HCT116 (cell line): ENCODE data around the gene RUBCN.

Source experiments
- CTCF ChIP-seq, 3 experiments: fragments of 200-600 bp in 1 of 3; sonication (generic) in 1 of 3; IDR thresholded peaks in 2 of 3; conservative IDR thresholded peaks in 1 of 3; 2 replicates each; pipeline ENCODE4 v1.5.1; 2012 to 2017; ENCODE audit warnings: low read depth in 2 of 3, low read length in 2 of 3, antibody characterized with exemption in 1 of 3, borderline replicate concordance in 1 of 3, control low read depth in 1 of 3, mild to moderate bottlenecking in 1 of 3, mixed read lengths in 1 of 3, mixed run types in 1 of 3, moderate library complexity in 1 of 3; ENCODE audit not compliant: insufficient read depth in 1 of 3
- MAX ChIP-seq: IDR thresholded peaks from 2 replicates; pipeline ENCODE4 v1.6.1; 2012
- POLR2A ChIP-seq: IDR thresholded peaks from 2 replicates; pipeline ENCODE4 v1.7.0; 2011; ENCODE audit warnings: borderline replicate concordance; ENCODE audit not compliant: insufficient read depth, insufficient read length; ENCODE audit errors: extremely low read depth
- RAD21 ChIP-seq: IDR thresholded peaks from 2 replicates; pipeline ENCODE4 v1.6.1; 2012; ENCODE audit warnings: low read depth, mild to moderate bottlenecking
- SRF ChIP-seq: IDR thresholded peaks from 2 replicates; pipeline ENCODE4 v1.6.1; 2012; ENCODE audit warnings: low read depth

- no peak for TF ChIP-seq SRF
- TF ChIP-seq MAX, result no peak
- no peak for TF ChIP-seq POLR2A
- TF ChIP-seq CTCF (IDR thresholded peaks at IDR 0.05 in 2 of 3, conservative IDR thresholded peaks at IDR 0.05 in 1 of 3; ENCODE audit: borderline replicate concordance in 1 of 3, insufficient read depth in 1 of 3, low read depth in 2 of 3, low read length in 2 of 3), result no peak
- TF ChIP-seq RAD21, result no peak
Observed at GRCh38 chr3:197670361-197670760, 66.3 kb downstream of the RUBCN start.
